Activated CD8-positive, alpha-beta T cell treated with anti-CD3 and anti-CD28 coated beads for 36 hours (primary cell): ENCODE data around the gene PRAMEF1. TPM values are rescaled to one million over a fixed set of nuclear protein-coding genes. Genes with fewer than 3 reads are reported as not detected.

Experiments used
- ATAC-seq: fragments of 200-7000 bp; cut with Tn5 transposase; one replicate; pipeline ENCODE4 v1.10.0; 2021; ENCODE audit warnings: mild to moderate bottlenecking, moderate library complexity
- CTCF ChIA-PET: fragments of 350-600 bp; sonication (Branson Sonifier 250); formaldehyde crosslinking; loops from one replicate; lab custom pipeline; 2021; ENCODE audit warnings: antibody characterized with exemption; lab: Charles Lee
- POLR2A ChIA-PET: fragments of 350-600 bp; sonication (Branson Sonifier 250); formaldehyde crosslinking; loops from one replicate; lab custom pipeline; 2021; ENCODE audit warnings: antibody characterized with exemption; lab: Charles Lee
- DNase-seq: peaks from one replicate; pipeline ENCODE4 v3.0.0-alpha.2; 2020
- H3K27ac Mint-ChIP-seq: one replicate; pipeline ENCODE4 v1.8.0; 2021; ENCODE audit warnings: mild to moderate bottlenecking, mixed read lengths
- H3K27me3 Mint-ChIP-seq: one replicate; pipeline ENCODE4 v1.8.0; 2021; ENCODE audit warnings: mixed read lengths
- H3K36me3 Mint-ChIP-seq: one replicate; pipeline ENCODE4 v1.8.0; 2021; ENCODE audit warnings: low read depth, mixed read lengths
- H3K4me1 Mint-ChIP-seq: one replicate; pipeline ENCODE4 v1.8.0; 2021; ENCODE audit warnings: low read depth, mixed read lengths
- H3K4me3 Mint-ChIP-seq: one replicate; pipeline ENCODE4 v1.8.0; 2021; ENCODE audit warnings: mild to moderate bottlenecking, moderate library complexity, mixed read lengths
- H3K9me3 Mint-ChIP-seq: one replicate; pipeline ENCODE4 v1.8.0; 2021; ENCODE audit warnings: mixed read lengths
- intact Hi-C: fragments of 100-400 bp; cut with micrococcal nuclease; formaldehyde crosslinking; loops from one replicate; pipeline ENCODE4 v1.10.0; 2022
- total RNA-seq, 2 experiments: library from RNA; stranded (reverse); gene quantifications; one replicate each; pipeline ENCODE4 v1.2.3, GENCODE V29; 2021
- TF ChIP-seq, protein P1 (sequence below): fragments of 200-600 bp; IDR thresholded peaks from one replicate; pipeline ENCODE4 v1.8.0; 2022; ENCODE audit warnings: antibody characterized with exemption, mild to moderate bottlenecking

The PRAMEF1 gene
- total RNA-seq, 2 experiments from 2014 or later: not detected

DNA sequence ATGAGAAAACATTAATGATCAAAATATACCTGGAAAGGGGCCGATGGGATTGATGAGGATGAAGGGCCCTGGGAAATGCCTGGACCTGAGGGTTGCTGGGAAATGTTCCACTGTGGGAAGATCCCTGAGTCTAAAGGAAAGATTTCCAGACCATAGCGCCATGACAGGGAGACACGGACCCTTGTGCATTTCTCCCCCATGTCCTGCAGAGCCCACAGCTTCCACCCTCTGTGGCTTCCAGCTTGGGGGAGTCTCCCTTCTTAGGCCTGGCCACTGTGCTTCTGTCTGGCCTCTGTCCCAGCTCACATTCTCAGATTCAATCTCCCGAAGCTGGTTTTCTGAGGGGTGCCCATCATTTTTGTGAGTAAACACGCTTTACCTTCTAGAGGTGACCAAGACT is 18.7 kb upstream of the PRAMEF1 start:
- H3K27me3 Mint-ChIP-seq: peaks cover 15% of the 10 kb centered on the region
- no peak overlapping the region for H3K4me3 Mint-ChIP-seq
- TF ChIP-seq, protein P1, sequence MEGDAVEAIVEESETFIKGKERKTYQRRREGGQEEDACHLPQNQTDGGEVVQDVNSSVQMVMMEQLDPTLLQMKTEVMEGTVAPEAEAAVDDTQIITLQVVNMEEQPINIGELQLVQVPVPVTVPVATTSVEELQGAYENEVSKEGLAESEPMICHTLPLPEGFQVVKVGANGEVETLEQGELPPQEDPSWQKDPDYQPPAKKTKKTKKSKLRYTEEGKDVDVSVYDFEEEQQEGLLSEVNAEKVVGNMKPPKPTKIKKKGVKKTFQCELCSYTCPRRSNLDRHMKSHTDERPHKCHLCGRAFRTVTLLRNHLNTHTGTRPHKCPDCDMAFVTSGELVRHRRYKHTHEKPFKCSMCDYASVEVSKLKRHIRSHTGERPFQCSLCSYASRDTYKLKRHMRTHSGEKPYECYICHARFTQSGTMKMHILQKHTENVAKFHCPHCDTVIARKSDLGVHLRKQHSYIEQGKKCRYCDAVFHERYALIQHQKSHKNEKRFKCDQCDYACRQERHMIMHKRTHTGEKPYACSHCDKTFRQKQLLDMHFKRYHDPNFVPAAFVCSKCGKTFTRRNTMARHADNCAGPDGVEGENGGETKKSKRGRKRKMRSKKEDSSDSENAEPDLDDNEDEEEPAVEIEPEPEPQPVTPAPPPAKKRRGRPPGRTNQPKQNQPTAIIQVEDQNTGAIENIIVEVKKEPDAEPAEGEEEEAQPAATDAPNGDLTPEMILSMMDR: no peak
- H3K36me3 Mint-ChIP-seq: no peaks in the 10 kb centered on the region
- H3K9me3 Mint-ChIP-seq: no peaks in the 10 kb centered on the region
- no peak overlapping the region for H3K27ac Mint-ChIP-seq
- ChIA-PET CTCF (no interaction called here), POLR2A (no interaction called here)
- DNase-seq (no peak), ATAC-seq (no peak)
- intact Hi-C loops: no loop called here
- no peaks in the 10 kb centered on the region for H3K4me1 Mint-ChIP-seq

DNA sequence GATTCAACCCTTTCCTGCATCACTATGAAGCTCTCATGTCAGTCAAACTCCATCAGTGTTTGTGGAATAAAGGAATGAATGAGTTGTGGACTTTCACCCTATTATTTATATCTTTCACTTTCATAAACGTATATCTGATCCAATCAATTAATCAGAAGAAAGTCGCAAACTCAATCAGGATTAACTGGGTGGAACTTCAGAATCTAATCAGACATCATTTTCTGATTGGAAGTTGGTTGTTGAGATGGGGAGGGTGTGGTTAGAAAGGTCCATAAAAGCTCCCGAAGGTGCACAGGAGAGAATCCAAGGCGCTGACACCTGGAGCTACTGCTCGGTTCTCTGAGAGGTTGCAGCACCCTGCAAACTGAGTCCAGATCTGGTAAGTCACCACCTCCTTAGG is 17.8 kb upstream of the PRAMEF1 start, which contains the start of gene PRAMEF12:
Gene PRAMEF12 (plus strand): TSS at position 301 of the 400 bp plus-strand sequence. CDS start 1,130 bp downstream, outside the sequence.
- Mint-ChIP-seq H3K4me3 (no peak within 1 kb of the TSS), H3K36me3 (no peaks in the 10 kb centered on the region), H3K9me3 (no peaks in the 10 kb centered on the region), H3K27me3 (peaks cover 17% of the 10 kb centered on the region), H3K27ac (no peak within 1 kb of the TSS), H3K4me1 (no peaks in the 10 kb centered on the region)
- intact Hi-C loops: no loop called here
- ATAC-seq (no peak), DNase-seq (no peak)
- POLR2A ChIA-PET: no interaction called here
- CTCF ChIA-PET: no interaction called here
- TF ChIP-seq, protein P1: no peak

DNA sequence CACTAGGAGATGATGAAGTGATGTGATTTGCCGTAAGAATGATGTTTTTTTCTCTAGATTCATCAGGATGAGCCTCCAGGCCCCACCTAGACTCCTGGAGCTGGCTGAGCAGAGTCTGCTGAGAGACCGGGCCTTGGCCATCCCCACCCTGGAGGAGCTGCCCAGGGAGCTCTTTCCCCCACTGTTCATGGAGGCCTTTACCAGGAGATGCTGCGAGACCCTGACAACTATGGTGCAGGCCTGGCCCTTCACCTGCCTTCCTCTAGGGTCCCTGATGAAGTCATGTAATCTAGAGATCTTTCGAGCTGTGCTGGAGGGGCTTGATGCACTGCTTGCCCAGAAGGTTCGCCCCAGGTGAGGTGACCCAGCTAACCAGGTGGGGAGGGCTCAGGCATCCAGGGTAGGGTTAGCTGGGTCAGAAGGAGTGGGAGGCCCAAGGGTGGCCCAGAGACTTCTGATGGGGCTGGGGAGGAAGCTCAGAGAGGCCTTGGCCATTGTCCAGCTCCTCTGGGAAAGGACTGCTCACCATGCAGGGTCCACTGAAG is 16.3 kb upstream of the PRAMEF1 start:
- CTCF ChIA-PET: no interaction called here
- intact Hi-C loops: no loop called here

DNA sequence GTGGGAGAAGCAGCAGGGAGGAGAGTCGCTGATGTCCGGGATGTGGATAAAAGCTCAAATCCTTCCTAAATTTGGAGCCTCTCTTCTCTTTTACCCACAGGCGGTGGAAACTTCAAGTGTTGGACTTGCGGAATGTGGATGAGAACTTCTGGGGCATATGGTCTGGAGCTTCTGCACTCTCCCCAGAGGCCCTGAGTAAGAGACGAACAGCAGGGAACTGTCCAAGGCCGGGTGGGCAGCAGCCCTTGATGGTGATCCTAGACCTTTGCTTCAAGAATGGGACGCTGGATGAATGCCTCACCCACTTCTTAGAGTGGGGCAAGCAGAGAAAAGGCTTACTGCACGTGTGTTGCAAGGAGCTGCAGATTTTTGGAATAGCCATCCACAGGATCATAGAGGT is 15.8 kb upstream of the PRAMEF1 start:
- ChIA-PET CTCF (no interaction called here), POLR2A (no interaction called here)

More for the DNA sequence above, 16.3 kb upstream of the PRAMEF1 start:
- ATAC-seq (no peak), DNase-seq (no peak)
- Mint-ChIP-seq H3K4me1 (no peaks in the 10 kb centered on the region), H3K9me3 (no peaks in the 10 kb centered on the region), H3K27ac (no peak overlapping the region), H3K4me3 (no peak overlapping the region), H3K36me3 (no peaks in the 10 kb centered on the region), H3K27me3 (peaks cover 12% of the 10 kb centered on the region)
- POLR2A ChIA-PET: no interaction called here
- TF ChIP-seq, protein P1: no peak

More for the DNA sequence above, 15.8 kb upstream of the PRAMEF1 start:
- intact Hi-C loops: no loop called here
- Mint-ChIP-seq H3K9me3 (no peaks in the 10 kb centered on the region), H3K4me1 (no peaks in the 10 kb centered on the region), H3K36me3 (no peaks in the 10 kb centered on the region), H3K27ac (no peak overlapping the region), H3K27me3 (peaks cover 6% of the 10 kb centered on the region), H3K4me3 (no peak overlapping the region)
- ATAC-seq (no peak), DNase-seq (no peak)
- TF ChIP-seq, protein P1: no peak
